A673 (cell line): Measurements from ENCODE around the gene NIN. TPM values are rescaled to one million over a fixed set of nuclear protein-coding genes. Genes with fewer than 3 reads are reported as not detected.

Experiments used
- BruUV-seq: library from RNA; stranded (reverse); fragments of 400-500 nt; replicated peaks from 2 replicates; lab custom pipeline; 2021; lab: Mats Ljungman, UMichigan
- CTCF ChIA-PET: fragments of 300-600 bp; sonication (Branson Sonifier 250); formaldehyde crosslinking; loops from one replicate; lab custom pipeline; 2022; ENCODE audit warnings: antibody characterized with exemption; lab: Charles Lee
- POLR2A ChIA-PET: fragments of 300-600 bp; sonication (Branson Sonifier 250); formaldehyde crosslinking; loops from one replicate; lab custom pipeline; 2022; ENCODE audit warnings: antibody characterized with exemption; ENCODE audit not compliant: low non-redundant PET; lab: Charles Lee
- DNase-seq: peaks from one replicate; pipeline ENCODE4 v3.0.0-alpha.2; 2015; ENCODE audit warnings: low spot score
- H3K27ac ChIP-seq: fragments of 200-600 bp; sonication (generic); 2 replicates; pipeline ENCODE4 v1.5.1; 2016; ENCODE audit warnings: mixed run types, low read depth, mild to moderate bottlenecking, mixed read lengths, antibody characterized with exemption, low read length; ENCODE audit not compliant: poor library complexity, severe bottlenecking
- H3K27me3 ChIP-seq: fragments of 200-600 bp; sonication (generic); replicated peaks from 2 replicates; pipeline ENCODE4 v1.6.1; 2017; ENCODE audit warnings: mixed run types, low read depth, mild to moderate bottlenecking, mixed read lengths, antibody characterized with exemption, low read length; ENCODE audit not compliant: insufficient read depth, poor library complexity
- H3K36me3 ChIP-seq: fragments of 200-600 bp; sonication (generic); 2 replicates; pipeline ENCODE4 v1.6.1; 2016; ENCODE audit warnings: mixed run types, mild to moderate bottlenecking, mixed read lengths, antibody characterized with exemption, low read length; ENCODE audit not compliant: insufficient read depth, poor library complexity, severe bottlenecking
- H3K4me1 ChIP-seq: fragments of 200-600 bp; sonication (generic); 2 replicates; pipeline ENCODE4 v1.6.1; 2017; ENCODE audit warnings: mixed run types, mild to moderate bottlenecking, mixed read lengths, antibody characterized with exemption, low read length; ENCODE audit not compliant: insufficient read depth, poor library complexity, severe bottlenecking
- H3K4me3 ChIP-seq: fragments of 200-600 bp; sonication (generic); 2 replicates; pipeline ENCODE4 v1.5.1; 2016; ENCODE audit warnings: low read depth, mixed run types, mild to moderate bottlenecking, mixed read lengths, low read length; ENCODE audit not compliant: poor library complexity, severe bottlenecking
- H3K9me3 ChIP-seq: fragments of 200-600 bp; sonication (generic); 2 replicates; pipeline ENCODE4 v1.6.1; 2016; ENCODE audit warnings: mixed run types, low read depth, mild to moderate bottlenecking, mixed read lengths, antibody characterized with exemption, low read length; ENCODE audit not compliant: poor library complexity, severe bottlenecking
- CTCF ChIP-seq: fragments of 300-800, 200-600 bp; sonication (generic); conservative IDR thresholded peaks from 2 replicates; pipeline ENCODE4 v1.5.1; 2017; ENCODE audit warnings: low read depth, mild to moderate bottlenecking, antibody characterized with exemption, low read length, moderate library complexity, mixed read lengths
- EZH2 ChIP-seq: fragments of 200-600 bp; sonication (generic); IDR thresholded peaks from 2 replicates; pipeline ENCODE4 v1.6.1; 2017; ENCODE audit warnings: borderline replicate concordance, low read depth, mild to moderate bottlenecking, mixed read lengths, antibody characterized with exemption, low read length; ENCODE audit not compliant: poor library complexity, severe bottlenecking
- intact Hi-C: fragments of 100-400 bp; cut with micrococcal nuclease; formaldehyde crosslinking; loops from one replicate; pipeline ENCODE4 v1.10.0; 2022; ENCODE audit not compliant: unreplicated experiment
- total RNA-seq: library from RNA; stranded (reverse); gene quantifications from 2 replicates; pipeline ENCODE4 v1.2.3, GENCODE V29; 2021

NIN gene
- total RNA-seq, 1 experiment from 2014 or later: 63.5 TPM

- peaks cover 25% of the 10 kb centered on the region for H3K36me3 ChIP-seq
- H3K27me3 ChIP-seq: no peaks in the 10 kb centered on the region
- no peak overlapping the region for H3K4me3 ChIP-seq
- BruUV-seq: no TSS peak
- no peaks in the 10 kb centered on the region for H3K9me3 ChIP-seq
- ChIA-PET CTCF (no interaction called here), POLR2A (no interaction called here)
- intact Hi-C loops: no loop called here
- no peak for TF ChIP-seq EZH2
- TF ChIP-seq CTCF: no peak
- no peaks in the 10 kb centered on the region for H3K4me1 ChIP-seq
- DNase-seq: no peak
- no peak overlapping the region for H3K27ac ChIP-seq
Observed at GRCh38 chr14:50750323-50750722, 80.6 kb downstream of the NIN start.

GRCh38 chr14:50745401-50746058, 85.4 kb downstream of the NIN start:
- no TSS peak for BruUV-seq
- CTCF ChIA-PET: no interaction called here
- DNase-seq: no peak
- Histone ChIP-seq H3K9me3 (no peaks in the 10 kb centered on the region), H3K4me1 (peaks cover 14% of the 10 kb centered on the region), H3K36me3 (peaks cover 6% of the 10 kb centered on the region), H3K4me3 (no peak overlapping the region), H3K27ac (no peak overlapping the region), H3K27me3 (no peaks in the 10 kb centered on the region)
- POLR2A ChIA-PET: no interaction called here
- TF ChIP-seq EZH2: no peak
- no peak for TF ChIP-seq CTCF
- intact Hi-C loops: no loop called here

GRCh38 chr14:50744231-50744630, 86.7 kb downstream of the NIN start:
- CTCF ChIA-PET: no interaction called here
- Histone ChIP-seq H3K9me3 (no peaks in the 10 kb centered on the region), H3K27ac (no peak overlapping the region), H3K27me3 (no peaks in the 10 kb centered on the region), H3K4me1 (peaks cover 19% of the 10 kb centered on the region), H3K4me3 (no peak overlapping the region), H3K36me3 (peaks cover 12% of the 10 kb centered on the region)
- no peak for DNase-seq
- TF ChIP-seq CTCF: no peak
- no peak for TF ChIP-seq EZH2
- POLR2A ChIA-PET: interaction anchor here (0.6 kb wide), 1 partner anchor 1159 kb away, joined by 4 read pairs; no protein-coding TSS in a partner anchor
- intact Hi-C loops: no loop called here
- no TSS peak for BruUV-seq
